Measurements from ENCODE around the gene LRP1B. TPM values are rescaled to one million over a fixed set of nuclear protein-coding genes. Genes with fewer than 3 reads are reported as not detected.

LRP1B gene
- total and polyA plus RNA-seq, 2 donors from 2014 or later = 0.69 to 1.2 TPM

DNA sequence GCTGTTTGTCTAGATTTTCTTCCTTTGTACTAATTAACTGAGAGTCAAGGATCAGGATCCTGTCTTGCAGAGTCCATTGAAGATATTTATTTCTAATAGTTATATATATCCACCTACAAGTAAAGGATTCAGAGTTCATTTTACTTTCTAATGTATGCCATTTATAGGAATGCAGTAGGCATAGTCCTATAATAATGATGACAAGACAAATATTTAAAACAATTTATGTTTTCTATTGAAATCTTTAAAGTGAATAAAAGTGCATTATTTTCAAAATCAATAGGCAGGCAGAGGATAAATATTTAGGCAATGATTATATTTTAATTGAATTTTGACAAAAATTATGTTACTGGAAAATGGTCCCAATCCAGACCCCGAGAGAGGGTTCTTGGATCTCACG, 1919.9 kb downstream of the LRP1B start:
- no peak overlapping the region for H3K4me3 ChIP-seq (ENCODE audit: low read length in 3 of 3)
- no peak for DNase-seq
- no peak overlapping the region for H3K27ac ChIP-seq (ENCODE audit: low read depth in 2 of 2, low read length in 2 of 2)
- no peak overlapping the region for H3K9ac ChIP-seq (ENCODE audit: low read length in 3 of 3)
- no peaks in the 10 kb centered on the region for H3K4me1 ChIP-seq (ENCODE audit: control insufficient read depth in 2 of 3, insufficient read depth in 2 of 3, low read depth in 1 of 3, low read length in 3 of 3)
- H3K27me3 ChIP-seq (ENCODE audit: control insufficient read depth, insufficient read depth, low read length) = no peaks in the 10 kb centered on the region
- TF ChIP-seq, protein P1, sequence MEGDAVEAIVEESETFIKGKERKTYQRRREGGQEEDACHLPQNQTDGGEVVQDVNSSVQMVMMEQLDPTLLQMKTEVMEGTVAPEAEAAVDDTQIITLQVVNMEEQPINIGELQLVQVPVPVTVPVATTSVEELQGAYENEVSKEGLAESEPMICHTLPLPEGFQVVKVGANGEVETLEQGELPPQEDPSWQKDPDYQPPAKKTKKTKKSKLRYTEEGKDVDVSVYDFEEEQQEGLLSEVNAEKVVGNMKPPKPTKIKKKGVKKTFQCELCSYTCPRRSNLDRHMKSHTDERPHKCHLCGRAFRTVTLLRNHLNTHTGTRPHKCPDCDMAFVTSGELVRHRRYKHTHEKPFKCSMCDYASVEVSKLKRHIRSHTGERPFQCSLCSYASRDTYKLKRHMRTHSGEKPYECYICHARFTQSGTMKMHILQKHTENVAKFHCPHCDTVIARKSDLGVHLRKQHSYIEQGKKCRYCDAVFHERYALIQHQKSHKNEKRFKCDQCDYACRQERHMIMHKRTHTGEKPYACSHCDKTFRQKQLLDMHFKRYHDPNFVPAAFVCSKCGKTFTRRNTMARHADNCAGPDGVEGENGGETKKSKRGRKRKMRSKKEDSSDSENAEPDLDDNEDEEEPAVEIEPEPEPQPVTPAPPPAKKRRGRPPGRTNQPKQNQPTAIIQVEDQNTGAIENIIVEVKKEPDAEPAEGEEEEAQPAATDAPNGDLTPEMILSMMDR (IDR thresholded peaks at IDR 0.05; ENCODE audit: borderline replicate concordance, extremely low read depth, insufficient read depth) = no peak
- FAIRE-seq = no peak
- H3K36me3 ChIP-seq (ENCODE audit: control insufficient read depth in 2 of 3, insufficient read depth in 3 of 3, low read length in 3 of 3) = no peaks in the 10 kb centered on the region
- intact Hi-C loops (cut with DNase I) = no loop called here
- H3K9me3 ChIP-seq (ENCODE audit: control insufficient read depth in 2 of 3, insufficient read depth in 1 of 3, low read length in 3 of 3) = no peaks in the 10 kb centered on the region

DNA sequence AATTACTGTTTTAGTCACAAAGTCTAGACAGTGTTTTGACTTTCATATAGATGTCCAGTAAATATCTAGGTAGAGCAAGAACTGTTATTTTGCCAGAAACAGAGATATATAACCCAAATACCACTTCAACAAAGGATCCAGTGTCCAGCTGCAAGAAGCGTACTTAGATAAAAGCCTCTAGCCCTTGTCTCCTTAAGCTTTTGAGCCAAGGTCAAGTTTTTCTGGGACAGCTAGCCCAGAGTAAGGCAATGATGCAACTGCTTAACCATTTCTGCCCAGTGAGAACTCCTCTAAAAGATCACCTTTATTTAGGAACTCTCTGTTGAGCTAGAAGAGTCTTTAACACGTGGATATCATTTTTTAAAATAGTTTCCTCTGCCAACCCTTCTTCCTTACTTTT, 1925.7 kb downstream of the LRP1B start:
- H3K4me3 ChIP-seq (ENCODE audit: low read length in 3 of 3) = no peak overlapping the region
- no peaks in the 10 kb centered on the region for H3K27me3 ChIP-seq (ENCODE audit: control insufficient read depth, insufficient read depth, low read length)
- H3K9ac ChIP-seq (ENCODE audit: low read length in 3 of 3) = no peak overlapping the region
- intact Hi-C loops (cut with DNase I) = no loop called here
- TF ChIP-seq, protein P1 (IDR thresholded peaks at IDR 0.05; ENCODE audit: borderline replicate concordance, extremely low read depth, insufficient read depth) = no peak
- FAIRE-seq (no peak), DNase-seq (no peak)
- no peak overlapping the region for H3K27ac ChIP-seq (ENCODE audit: low read depth in 2 of 2, low read length in 2 of 2)
- no peaks in the 10 kb centered on the region for H3K36me3 ChIP-seq (ENCODE audit: control insufficient read depth in 2 of 3, insufficient read depth in 3 of 3, low read length in 3 of 3)
- no peaks in the 10 kb centered on the region for H3K4me1 ChIP-seq (ENCODE audit: control insufficient read depth in 2 of 3, insufficient read depth in 2 of 3, low read depth in 1 of 3, low read length in 3 of 3)
- no peaks in the 10 kb centered on the region for H3K9me3 ChIP-seq (ENCODE audit: control insufficient read depth in 2 of 3, insufficient read depth in 1 of 3, low read length in 3 of 3)

- FAIRE-seq (no peak), DNase-seq (no peak)
- H3K27ac ChIP-seq (ENCODE audit: low read depth in 2 of 2, low read length in 2 of 2) = no peak overlapping the region
- no peaks in the 10 kb centered on the region for H3K9me3 ChIP-seq (ENCODE audit: control insufficient read depth in 2 of 3, insufficient read depth in 1 of 3, low read length in 3 of 3)
- no peaks in the 10 kb centered on the region for H3K36me3 ChIP-seq (ENCODE audit: control insufficient read depth in 2 of 3, insufficient read depth in 3 of 3, low read length in 3 of 3)
- intact Hi-C loops (cut with DNase I) = no loop called here
- H3K4me3 ChIP-seq (ENCODE audit: low read length in 3 of 3) = no peak overlapping the region
- TF ChIP-seq, protein P1 (IDR thresholded peaks at IDR 0.05; ENCODE audit: borderline replicate concordance, extremely low read depth, insufficient read depth) = no peak
- H3K27me3 ChIP-seq (ENCODE audit: control insufficient read depth, insufficient read depth, low read length) = no peaks in the 10 kb centered on the region
- no peak overlapping the region for H3K9ac ChIP-seq (ENCODE audit: low read length in 3 of 3)
- H3K4me1 ChIP-seq (ENCODE audit: control insufficient read depth in 2 of 3, insufficient read depth in 2 of 3, low read depth in 1 of 3, low read length in 3 of 3) = no peaks in the 10 kb centered on the region
Measured at GRCh38 chr2:140203347-140203746, 1927.5 kb downstream of the LRP1B start.

- FAIRE-seq (no peak), DNase-seq (no peak)
- no peaks in the 10 kb centered on the region for H3K4me1 ChIP-seq (ENCODE audit: control insufficient read depth in 2 of 3, insufficient read depth in 2 of 3, low read depth in 1 of 3, low read length in 3 of 3)
- H3K27ac ChIP-seq (ENCODE audit: low read depth in 2 of 2, low read length in 2 of 2) = no peak overlapping the region
- H3K9ac ChIP-seq (ENCODE audit: low read length in 3 of 3) = no peak overlapping the region
- no peaks in the 10 kb centered on the region for H3K27me3 ChIP-seq (ENCODE audit: control insufficient read depth, insufficient read depth, low read length)
- TF ChIP-seq, protein P1 (IDR thresholded peaks at IDR 0.05; ENCODE audit: borderline replicate concordance, extremely low read depth, insufficient read depth) = no peak
- no peak overlapping the region for H3K4me3 ChIP-seq (ENCODE audit: low read length in 3 of 3)
- no peaks in the 10 kb centered on the region for H3K9me3 ChIP-seq (ENCODE audit: control insufficient read depth in 2 of 3, insufficient read depth in 1 of 3, low read length in 3 of 3)
- no peaks in the 10 kb centered on the region for H3K36me3 ChIP-seq (ENCODE audit: control insufficient read depth in 2 of 3, insufficient read depth in 3 of 3, low read length in 3 of 3)
- intact Hi-C loops (cut with DNase I) = no loop called here
Measured at GRCh38 chr2:140201572-140201971, 1929.2 kb downstream of the LRP1B start.
